ENCODE data around the gene GLDN. TPM values are rescaled to one million over a fixed set of nuclear protein-coding genes. Genes with fewer than 3 reads are reported as not detected.
A peak's percentile ranks its signal among the peaks of the same experiment; 100 is the strongest.

GLDN gene
- polyA plus RNA-seq, 1 of the 3 experiments (the other 2 are of a cell fraction), result not detected

DNA sequence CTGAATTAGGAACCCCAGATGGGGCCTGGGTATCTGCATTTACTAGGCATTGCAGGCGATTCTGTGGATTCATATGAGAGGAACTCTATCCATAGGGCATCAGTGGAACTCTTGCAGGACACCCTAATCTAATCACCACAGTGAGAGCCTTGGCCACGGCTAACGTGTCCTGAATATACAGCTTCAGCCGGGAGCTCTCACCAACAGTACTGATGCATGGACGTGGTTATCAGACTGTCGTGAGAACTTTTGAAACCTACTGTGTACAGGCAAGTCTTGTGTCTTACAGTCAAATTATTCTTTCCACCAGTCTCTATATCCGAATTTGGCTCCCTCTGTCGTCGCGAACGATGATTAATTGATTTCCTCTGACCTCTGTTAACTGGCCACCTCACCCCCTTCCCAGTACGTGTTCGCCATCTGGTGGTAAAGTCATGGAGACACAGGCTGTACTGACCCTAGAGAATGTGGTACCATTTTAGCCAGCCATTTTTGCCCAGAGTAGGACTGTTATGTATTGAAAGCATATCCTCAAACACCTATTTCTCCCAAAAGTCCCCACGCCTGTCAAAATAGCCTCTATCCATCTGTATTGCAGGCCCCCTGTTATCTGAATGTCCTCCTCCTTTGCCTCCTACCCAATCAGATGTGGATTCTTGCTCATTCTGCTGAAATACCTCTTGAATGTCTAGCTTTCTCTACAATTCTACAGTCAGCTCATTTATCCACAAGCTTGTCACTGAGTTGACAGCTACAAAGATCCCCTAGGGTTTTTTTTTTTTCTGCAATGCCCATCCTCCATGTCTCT lies 39.7 kb downstream of the GLDN start:
- Histone ChIP-seq H4K20me1 (ENCODE audit: insufficient read depth) (no peaks in the 10 kb centered on the region), H3K27ac (ENCODE audit: low read depth in 2 of 2, low read length in 1 of 2) (no peak overlapping the region), H3K27me3 (ENCODE audit: insufficient read depth) (no peaks in the 10 kb centered on the region; the same call in 1 of the 2 replicates), H3K4me1 (ENCODE audit: control insufficient read depth in 1 of 2, insufficient read depth in 2 of 2, low read depth in 1 of 2, low read length in 1 of 2) (peaks cover 0 to 5% of the 10 kb centered on the region in 2 experiments; a peak in 1 of 4 replicates), H3K9me3 (no peaks in the 10 kb centered on the region), H3K36me3 (replicated peaks in 1 of 2; ENCODE audit: control insufficient read depth in 1 of 2, insufficient read depth in 2 of 2, low read length in 1 of 2) (no peaks in the 10 kb centered on the region), H3F3A (replicated peaks; ENCODE audit: insufficient read depth) (no peaks in the 10 kb centered on the region), H3K9me2 (no peaks in the 10 kb centered on the region), H3K4me2 (no peak overlapping the region), H2AFZ (ENCODE audit: low read depth) (no peak overlapping the region), H3K79me2 (ENCODE audit: insufficient read depth) (no peaks in the 10 kb centered on the region), H3K9ac (no peak overlapping the region), H3K4me3 (ENCODE audit: low read depth in 2 of 2, low read length in 1 of 2) (peak overlapping the region in 1 of 2 experiments; percentile 33; a peak in 1 of 4 replicates)
- ChIA-PET POLR2A (no interaction called here), CTCF (interaction anchor here (0.5 to 8.0 kb wide), 51 partner anchors 9 to 312 kb away, joined by 3 to 147 read pairs (median 4); partner anchors contain the start of gene GLDN)
- DNase-seq, result peak; percentile 78
- TF ChIP-seq JUND (IDR thresholded peaks at IDR 0.05) (no peak), TEAD4 (IDR thresholded peaks at IDR 0.05; ENCODE audit: borderline replicate concordance, insufficient read depth) (no peak), RAD21 (IDR thresholded peaks at IDR 0.05; ENCODE audit: low read length) (peak; percentile 99), FOSL2 (IDR thresholded peaks at IDR 0.05; ENCODE audit: borderline replicate concordance, low read depth) (no peak), SMC3 (IDR thresholded peaks at IDR 0.05; ENCODE audit: low read depth, low read length) (peak; percentile 96), MXI1 (IDR thresholded peaks at IDR 0.05; ENCODE audit: low read depth, low read length) (no peak)
- TF ChIP-seq, protein P1, sequence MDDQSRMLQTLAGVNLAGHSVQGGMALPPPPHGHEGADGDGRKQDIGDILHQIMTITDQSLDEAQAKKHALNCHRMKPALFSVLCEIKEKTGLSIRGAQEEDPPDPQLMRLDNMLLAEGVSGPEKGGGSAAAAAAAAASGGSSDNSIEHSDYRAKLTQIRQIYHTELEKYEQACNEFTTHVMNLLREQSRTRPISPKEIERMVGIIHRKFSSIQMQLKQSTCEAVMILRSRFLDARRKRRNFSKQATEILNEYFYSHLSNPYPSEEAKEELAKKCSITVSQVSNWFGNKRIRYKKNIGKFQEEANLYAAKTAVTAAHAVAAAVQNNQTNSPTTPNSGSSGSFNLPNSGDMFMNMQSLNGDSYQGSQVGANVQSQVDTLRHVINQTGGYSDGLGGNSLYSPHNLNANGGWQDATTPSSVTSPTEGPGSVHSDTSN (IDR thresholded peaks at IDR 0.05), result peak; percentile 62
- TF ChIP-seq, protein P2, sequence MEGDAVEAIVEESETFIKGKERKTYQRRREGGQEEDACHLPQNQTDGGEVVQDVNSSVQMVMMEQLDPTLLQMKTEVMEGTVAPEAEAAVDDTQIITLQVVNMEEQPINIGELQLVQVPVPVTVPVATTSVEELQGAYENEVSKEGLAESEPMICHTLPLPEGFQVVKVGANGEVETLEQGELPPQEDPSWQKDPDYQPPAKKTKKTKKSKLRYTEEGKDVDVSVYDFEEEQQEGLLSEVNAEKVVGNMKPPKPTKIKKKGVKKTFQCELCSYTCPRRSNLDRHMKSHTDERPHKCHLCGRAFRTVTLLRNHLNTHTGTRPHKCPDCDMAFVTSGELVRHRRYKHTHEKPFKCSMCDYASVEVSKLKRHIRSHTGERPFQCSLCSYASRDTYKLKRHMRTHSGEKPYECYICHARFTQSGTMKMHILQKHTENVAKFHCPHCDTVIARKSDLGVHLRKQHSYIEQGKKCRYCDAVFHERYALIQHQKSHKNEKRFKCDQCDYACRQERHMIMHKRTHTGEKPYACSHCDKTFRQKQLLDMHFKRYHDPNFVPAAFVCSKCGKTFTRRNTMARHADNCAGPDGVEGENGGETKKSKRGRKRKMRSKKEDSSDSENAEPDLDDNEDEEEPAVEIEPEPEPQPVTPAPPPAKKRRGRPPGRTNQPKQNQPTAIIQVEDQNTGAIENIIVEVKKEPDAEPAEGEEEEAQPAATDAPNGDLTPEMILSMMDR (IDR thresholded peaks at IDR 0.05), result peak; percentile 85
- 25% methylated on average over 13 of the region's 14 CpGs for WGBS (ENCODE audit: low lambda C conversion rate)

DNA sequence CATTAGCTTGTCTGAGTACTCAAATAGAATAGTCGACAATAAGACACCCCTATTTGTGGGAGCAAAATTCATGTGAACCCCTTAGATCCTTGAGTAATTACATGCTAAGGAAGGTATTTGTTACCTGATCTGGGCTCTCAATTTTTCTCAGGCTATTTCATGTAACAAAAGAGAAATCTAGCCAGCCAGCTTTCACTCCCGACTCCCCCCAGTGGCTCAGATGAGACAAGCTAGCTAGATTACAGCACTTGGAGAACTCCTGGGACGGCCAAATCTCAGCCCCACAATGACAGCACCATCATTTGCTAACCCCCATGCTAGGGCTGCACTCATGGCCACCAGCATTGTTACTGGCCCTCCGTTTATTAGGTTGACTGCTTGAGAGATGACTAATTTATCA lies 41.3 kb downstream of the GLDN start:
- Histone ChIP-seq H3K9ac (no peak overlapping the region), H3K36me3 (replicated peaks in 1 of 2; ENCODE audit: control insufficient read depth in 1 of 2, insufficient read depth in 2 of 2, low read length in 1 of 2) (no peaks in the 10 kb centered on the region), H3K9me2 (no peaks in the 10 kb centered on the region), H2AFZ (ENCODE audit: low read depth) (no peak overlapping the region), H3F3A (replicated peaks; ENCODE audit: insufficient read depth) (no peaks in the 10 kb centered on the region), H3K4me3 (ENCODE audit: low read depth in 2 of 2, low read length in 1 of 2) (no peak overlapping the region), H3K27me3 (ENCODE audit: insufficient read depth) (no peaks in the 10 kb centered on the region; the same call in 1 of the 2 replicates), H3K9me3 (no peaks in the 10 kb centered on the region), H4K20me1 (ENCODE audit: insufficient read depth) (no peaks in the 10 kb centered on the region), H3K4me1 (ENCODE audit: control insufficient read depth in 1 of 2, insufficient read depth in 2 of 2, low read depth in 1 of 2, low read length in 1 of 2) (peaks cover 0 to 3% of the 10 kb centered on the region in 2 experiments; a peak in 1 of 4 replicates), H3K27ac (ENCODE audit: low read depth in 2 of 2, low read length in 1 of 2) (no peak overlapping the region), H3K79me2 (ENCODE audit: insufficient read depth) (no peaks in the 10 kb centered on the region), H3K4me2 (no peak overlapping the region)
- ChIA-PET CTCF (interaction anchor here (0.8 to 8.0 kb wide), 19 partner anchors 15 to 230 kb away, joined by 3 to 147 read pairs (median 5); partner anchors contain the start of gene GLDN), POLR2A (no interaction called here)
- WGBS (ENCODE audit: low lambda C conversion rate), result 15% methylated on average over 4 of the region's 4 CpGs
- no peak for TF ChIP-seq EZH2phosphoT487 (IDR thresholded peaks at IDR 0.05; ENCODE audit: borderline replicate concordance, low read depth)
- no peak for TF ChIP-seq POLR2AphosphoS5 (IDR thresholded peaks at IDR 0.05; ENCODE audit: low read depth, low read length)
- no peak for TF ChIP-seq TCF12 (IDR thresholded peaks at IDR 0.05)
- TF ChIP-seq, protein P3, sequence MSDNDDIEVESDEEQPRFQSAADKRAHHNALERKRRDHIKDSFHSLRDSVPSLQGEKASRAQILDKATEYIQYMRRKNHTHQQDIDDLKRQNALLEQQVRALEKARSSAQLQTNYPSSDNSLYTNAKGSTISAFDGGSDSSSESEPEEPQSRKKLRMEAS (IDR thresholded peaks at IDR 0.05; ENCODE audit: low read depth), result no peak
- no peak for TF ChIP-seq FOXJ3 (CRISPR knock-in tag; IDR thresholded peaks at IDR 0.05)
- TF ChIP-seq, protein P2 (IDR thresholded peaks at IDR 0.05), result peak; percentile 56
- peak; percentile 51 for TF ChIP-seq RAD21 (IDR thresholded peaks at IDR 0.05; ENCODE audit: low read length)
- TF ChIP-seq, protein P4, sequence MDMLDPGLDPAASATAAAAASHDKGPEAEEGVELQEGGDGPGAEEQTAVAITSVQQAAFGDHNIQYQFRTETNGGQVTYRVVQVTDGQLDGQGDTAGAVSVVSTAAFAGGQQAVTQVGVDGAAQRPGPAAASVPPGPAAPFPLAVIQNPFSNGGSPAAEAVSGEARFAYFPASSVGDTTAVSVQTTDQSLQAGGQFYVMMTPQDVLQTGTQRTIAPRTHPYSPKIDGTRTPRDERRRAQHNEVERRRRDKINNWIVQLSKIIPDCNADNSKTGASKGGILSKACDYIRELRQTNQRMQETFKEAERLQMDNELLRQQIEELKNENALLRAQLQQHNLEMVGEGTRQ (IDR thresholded peaks at IDR 0.05; ENCODE audit: borderline replicate concordance, low read depth, low read length), result no peak
- no peak for TF ChIP-seq TAF1 (IDR thresholded peaks at IDR 0.05; ENCODE audit: borderline replicate concordance, low read depth, low read length)
- no peak for TF ChIP-seq MEF2A (IDR thresholded peaks at IDR 0.05; ENCODE audit: borderline replicate concordance, low read depth)
- TF ChIP-seq, protein P5, sequence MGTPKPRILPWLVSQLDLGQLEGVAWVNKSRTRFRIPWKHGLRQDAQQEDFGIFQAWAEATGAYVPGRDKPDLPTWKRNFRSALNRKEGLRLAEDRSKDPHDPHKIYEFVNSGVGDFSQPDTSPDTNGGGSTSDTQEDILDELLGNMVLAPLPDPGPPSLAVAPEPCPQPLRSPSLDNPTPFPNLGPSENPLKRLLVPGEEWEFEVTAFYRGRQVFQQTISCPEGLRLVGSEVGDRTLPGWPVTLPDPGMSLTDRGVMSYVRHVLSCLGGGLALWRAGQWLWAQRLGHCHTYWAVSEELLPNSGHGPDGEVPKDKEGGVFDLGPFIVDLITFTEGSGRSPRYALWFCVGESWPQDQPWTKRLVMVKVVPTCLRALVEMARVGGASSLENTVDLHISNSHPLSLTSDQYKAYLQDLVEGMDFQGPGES (IDR thresholded peaks at IDR 0.05; ENCODE audit: low read depth, low read length), result no peak
- TF ChIP-seq RCOR1 (IDR thresholded peaks at IDR 0.05; ENCODE audit: low read length), result no peak
- TF ChIP-seq SMC3 (IDR thresholded peaks at IDR 0.05; ENCODE audit: low read depth, low read length), result peak; percentile 35; the same call in 1 of the 2 replicates
- peak; percentile 56 for DNase-seq

All from SK-N-SH (cell line).